NCI-H1417 (cell line): ENCODE measurements around the gene PHF1.

Experiments used
- DNase-seq, 3 experiments: peaks; one replicate each; lab custom pipeline; 2025; lab: John Stamatoyannopoulos, UW

PHF1 gene

GRCh38 chr6:33417903-33418689, 7.3 kb downstream of the PHF1 start, which contains the start of gene CUTA:
Gene CUTA, minus strand, starts transcription at chr6:33418107. Its CDS starts 107 bp downstream, at chr6:33418000.
- peak; percentile 99 to 100 (median 99) for DNase-seq

- DNase-seq, result no peak
Measured at GRCh38 chr6:33418690-33419291, 8.0 kb downstream of the PHF1 start.

- DNase-seq, result peak; percentile 5 to 55 (median 47)
Measured at GRCh38 chr6:33419580-33420490, 9.0 kb downstream of the PHF1 start, which contains the start of gene SYNGAP1. Gene SYNGAP1, plus strand, starts transcription at chr6:33420065. Its CDS starts 200 bp downstream, at chr6:33420265.

- peak in 1 of 3 experiments; percentile 29 for DNase-seq
Measured at GRCh38 chr6:33420491-33421343, 9.9 kb downstream of the PHF1 start.

- no peak for DNase-seq
Measured at GRCh38 chr6:33421344-33421643, 10.5 kb downstream of the PHF1 start.

GRCh38 chr6:33423777-33424176, 13.0 kb downstream of the PHF1 start:
- DNase-seq, result no peak

- no peak for DNase-seq
Measured at GRCh38 chr6:33424855-33425667, 14.2 kb downstream of the PHF1 start.

GRCh38 chr6:33425668-33426577, 15.1 kb downstream of the PHF1 start:
- DNase-seq, result peak; percentile 39 to 77 (median 60)

GRCh38 chr6:33426590-33427511, 16.0 kb downstream of the PHF1 start:
- peak in 1 of 3 experiments; percentile 39 for DNase-seq

- DNase-seq, result peak; percentile 45 to 57 (median 56)
Measured at GRCh38 chr6:33427585-33428223, 16.9 kb downstream of the PHF1 start.

GRCh38 chr6:33428224-33428965, 17.6 kb downstream of the PHF1 start:
- peak; percentile 10 to 43 (median 35) for DNase-seq

GRCh38 chr6:33428966-33429749, 18.3 kb downstream of the PHF1 start:
- no peak for DNase-seq

- DNase-seq, result no peak
Measured at GRCh38 chr6:33429750-33430052, 18.9 kb downstream of the PHF1 start.

GRCh38 chr6:33430334-33430733, 19.5 kb downstream of the PHF1 start:
- DNase-seq, result no peak

GRCh38 chr6:33430991-33431879, 20.4 kb downstream of the PHF1 start:
- peak; percentile 44 to 82 (median 75) for DNase-seq
